Endothelial cell of umbilical vein (primary cell): Measurements from ENCODE around the gene HPS3.

Experiments
- CTCF ChIP-seq, 2 donors: IDR thresholded peaks; 1 replicate in 1 of 2; 2 replicates in 1 of 2; pipeline ENCODE4 v1.5.1; 2011; ENCODE audit warnings: low read length in 2 of 2, mild to moderate bottlenecking in 2 of 2, moderate library complexity in 2 of 2, control low read depth in 1 of 2, inconsistent platforms in 1 of 2, low read depth in 1 of 2; ENCODE audit not compliant: insufficient read depth in 1 of 2; ENCODE audit errors: extremely low read depth in 1 of 2
- POLR2AphosphoS5 ChIP-seq: IDR thresholded peaks from 2 replicates; pipeline ENCODE4 v1.6.1; 2012; ENCODE audit warnings: low read depth, mild to moderate bottlenecking, control low read depth, low read length, moderate library complexity; ENCODE audit not compliant: insufficient read depth

- no peak for TF ChIP-seq CTCF (IDR thresholded peaks at IDR 0.05; ENCODE audit: extremely low read depth in 1 of 2, insufficient read depth in 1 of 2, low read depth in 1 of 2, low read length in 2 of 2)
- TF ChIP-seq POLR2AphosphoS5: no peak
These were observed 86.9 kb downstream of the HPS3 start for GRCh38 chr3:149216193-149216869.
